ENCODE data around the gene ERN2. TPM values are rescaled to one million over a fixed set of nuclear protein-coding genes. Genes with fewer than 3 reads are reported as not detected.

Gene ERN2
- polyA plus RNA-seq, 3 donors = not detected

DNA sequence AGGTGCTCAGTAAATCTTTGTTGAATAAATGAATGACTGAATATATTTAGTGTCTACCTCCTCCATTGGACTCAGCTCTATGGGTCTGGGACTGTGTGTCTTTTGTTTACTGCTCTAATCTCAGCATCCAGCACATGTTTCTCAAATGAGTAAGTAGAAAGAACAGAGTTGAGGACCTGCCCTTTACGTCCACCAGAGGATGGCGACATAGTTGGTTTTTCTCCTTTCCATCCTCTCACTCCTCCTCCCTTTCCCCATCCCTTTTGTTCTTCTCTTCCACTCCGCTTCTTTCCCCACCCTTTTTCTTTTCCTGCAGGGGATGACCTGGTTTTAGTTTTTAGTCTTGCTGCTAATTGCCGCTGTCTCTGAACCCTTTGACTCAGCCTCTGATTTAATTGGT is 29.7 kb upstream of the ERN2 start:
- no peak overlapping the region for H3K27ac ChIP-seq (ENCODE audit: low read depth in 1 of 2, low read length in 2 of 2)
- no peaks in the 10 kb centered on the region for H4K20me1 ChIP-seq (ENCODE audit: insufficient read depth, low read length)
- H3K9ac ChIP-seq (ENCODE audit: insufficient read depth, low read length, poor library complexity, severe bottlenecking) = no peak overlapping the region
- no peak overlapping the region for H3K4me2 ChIP-seq (replicated peaks; ENCODE audit: extremely low read depth, low read length, poor library complexity, severe bottlenecking)
- H3K9me3 Mint-ChIP-seq = peaks cover 0 to 4% (median 0%) of the 10 kb centered on the region in 7 donors
- intact Hi-C loops (cut with micrococcal nuclease) = no loop called here
- H3K4me3 Mint-ChIP-seq = no peak overlapping the region
- no peaks in the 10 kb centered on the region for H3K36me3 Mint-ChIP-seq
- no peaks in the 10 kb centered on the region for H3K4me1 Mint-ChIP-seq
- H3K27ac Mint-ChIP-seq = no peak overlapping the region
- 72% methylated on average over 3 of the region's 4 CpGs for WGBS (ENCODE audit: insufficient coverage)
- peaks cover 15 to 37% (median 23%) of the 10 kb centered on the region in 3 donors for H3K27me3 Mint-ChIP-seq (ENCODE audit: low read depth in 3 of 3)
- H3K4me3 ChIP-seq (replicated peaks in 1 of 3; ENCODE audit: low read depth in 2 of 3, low read length in 3 of 3) = no peak overlapping the region
- no peaks in the 10 kb centered on the region for H3K4me1 ChIP-seq (ENCODE audit: control insufficient read depth in 1 of 2, insufficient read depth in 2 of 2, low read length in 2 of 2)
- no peak overlapping the region for H2AFZ ChIP-seq (ENCODE audit: insufficient read depth, low read depth, low read length, poor library complexity, severe bottlenecking)
- H3K36me3 ChIP-seq (replicated peaks in 1 of 2; ENCODE audit: control insufficient read depth in 1 of 2, insufficient read depth in 2 of 2, low read length in 2 of 2) = no peaks in the 10 kb centered on the region
- H3K9me3 ChIP-seq (replicated peaks in 1 of 2; ENCODE audit: control insufficient read depth in 1 of 2, insufficient read depth in 1 of 2, low read length in 2 of 2) = no peaks in the 10 kb centered on the region
- peaks cover 6 to 8% of the 10 kb centered on the region in 2 donors for H3K27me3 ChIP-seq (ENCODE audit: control insufficient read depth in 2 of 2, insufficient read depth in 2 of 2, low read length in 2 of 2)
- DNase-seq = no peak
- TF ChIP-seq, protein P1, sequence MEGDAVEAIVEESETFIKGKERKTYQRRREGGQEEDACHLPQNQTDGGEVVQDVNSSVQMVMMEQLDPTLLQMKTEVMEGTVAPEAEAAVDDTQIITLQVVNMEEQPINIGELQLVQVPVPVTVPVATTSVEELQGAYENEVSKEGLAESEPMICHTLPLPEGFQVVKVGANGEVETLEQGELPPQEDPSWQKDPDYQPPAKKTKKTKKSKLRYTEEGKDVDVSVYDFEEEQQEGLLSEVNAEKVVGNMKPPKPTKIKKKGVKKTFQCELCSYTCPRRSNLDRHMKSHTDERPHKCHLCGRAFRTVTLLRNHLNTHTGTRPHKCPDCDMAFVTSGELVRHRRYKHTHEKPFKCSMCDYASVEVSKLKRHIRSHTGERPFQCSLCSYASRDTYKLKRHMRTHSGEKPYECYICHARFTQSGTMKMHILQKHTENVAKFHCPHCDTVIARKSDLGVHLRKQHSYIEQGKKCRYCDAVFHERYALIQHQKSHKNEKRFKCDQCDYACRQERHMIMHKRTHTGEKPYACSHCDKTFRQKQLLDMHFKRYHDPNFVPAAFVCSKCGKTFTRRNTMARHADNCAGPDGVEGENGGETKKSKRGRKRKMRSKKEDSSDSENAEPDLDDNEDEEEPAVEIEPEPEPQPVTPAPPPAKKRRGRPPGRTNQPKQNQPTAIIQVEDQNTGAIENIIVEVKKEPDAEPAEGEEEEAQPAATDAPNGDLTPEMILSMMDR (IDR thresholded peaks at IDR 0.05) = no peak
- H3K79me2 ChIP-seq (ENCODE audit: insufficient read depth, low read length) = no peaks in the 10 kb centered on the region

DNA sequence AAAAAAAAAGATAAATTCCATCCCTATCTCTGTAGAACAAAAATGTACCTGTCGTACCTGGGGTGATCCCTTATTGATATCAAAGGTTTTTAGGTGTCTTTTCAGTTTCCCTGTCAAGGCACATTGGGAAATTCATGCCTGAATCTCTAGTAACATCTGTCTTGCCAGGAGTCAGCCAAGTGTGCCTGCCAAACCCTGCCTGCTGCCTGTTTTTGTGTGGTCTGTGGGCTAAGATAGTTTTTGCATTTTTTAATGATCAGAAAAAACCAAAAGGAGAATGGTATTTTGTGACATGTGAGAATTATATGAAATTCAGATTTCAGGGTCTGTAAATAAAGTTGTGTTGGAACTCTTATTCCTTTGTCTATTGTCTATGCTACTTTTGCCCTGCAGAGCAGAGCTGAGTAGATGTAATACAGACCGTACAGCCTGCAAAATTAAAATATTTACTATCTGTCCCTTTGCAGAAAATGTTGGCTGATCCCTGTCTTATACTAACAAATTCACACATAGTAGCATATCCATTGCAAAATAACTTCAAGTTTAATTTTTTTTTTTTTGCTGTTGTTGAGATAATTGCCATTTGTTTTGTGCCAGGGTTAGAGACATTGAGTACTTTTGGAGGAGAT is 28.8 kb upstream of the ERN2 start:
- Histone ChIP-seq H3K9ac (ENCODE audit: insufficient read depth, low read length, poor library complexity, severe bottlenecking) (no peak overlapping the region), H2AFZ (ENCODE audit: insufficient read depth, low read depth, low read length, poor library complexity, severe bottlenecking) (no peak overlapping the region), H4K20me1 (ENCODE audit: insufficient read depth, low read length) (no peaks in the 10 kb centered on the region), H3K4me1 (ENCODE audit: control insufficient read depth in 1 of 2, insufficient read depth in 2 of 2, low read length in 2 of 2) (no peaks in the 10 kb centered on the region), H3K4me3 (replicated peaks in 1 of 3; ENCODE audit: low read depth in 2 of 3, low read length in 3 of 3) (no peak overlapping the region), H3K27me3 (ENCODE audit: control insufficient read depth in 2 of 2, insufficient read depth in 2 of 2, low read length in 2 of 2) (peaks cover 5 to 6% of the 10 kb centered on the region in 2 donors), H3K4me2 (replicated peaks; ENCODE audit: extremely low read depth, low read length, poor library complexity, severe bottlenecking) (no peak overlapping the region), H3K27ac (ENCODE audit: low read depth in 1 of 2, low read length in 2 of 2) (no peak overlapping the region), H3K79me2 (ENCODE audit: insufficient read depth, low read length) (no peaks in the 10 kb centered on the region), H3K9me3 (replicated peaks in 1 of 2; ENCODE audit: control insufficient read depth in 1 of 2, insufficient read depth in 1 of 2, low read length in 2 of 2) (no peaks in the 10 kb centered on the region), H3K36me3 (replicated peaks in 1 of 2; ENCODE audit: control insufficient read depth in 1 of 2, insufficient read depth in 2 of 2, low read length in 2 of 2) (no peaks in the 10 kb centered on the region)
- TF ChIP-seq, protein P1 (IDR thresholded peaks at IDR 0.05) = no peak
- no peaks in the 10 kb centered on the region for H3K36me3 Mint-ChIP-seq
- no peak overlapping the region for H3K27ac Mint-ChIP-seq
- no peak for DNase-seq
- intact Hi-C loops (cut with micrococcal nuclease) = no loop called here
- no peak overlapping the region for H3K4me3 Mint-ChIP-seq
- WGBS (ENCODE audit: insufficient coverage) = no CpG with 5 or more reads among the region's 2 CpGs
- no peaks in the 10 kb centered on the region for H3K4me1 Mint-ChIP-seq
- peaks cover 15 to 30% (median 23%) of the 10 kb centered on the region in 3 donors for H3K27me3 Mint-ChIP-seq (ENCODE audit: low read depth in 3 of 3)
- peaks cover 0 to 4% (median 0%) of the 10 kb centered on the region in 7 donors for H3K9me3 Mint-ChIP-seq
